GM12872 (cell line): ENCODE measurements around the gene RIPK1.

Experiments used
- TF ChIP-seq, protein P1 (sequence below): IDR thresholded peaks from 3 replicates; pipeline ENCODE4 v1.5.1; 2011; ENCODE audit warnings: low read depth, mild to moderate bottlenecking, low read length, moderate library complexity; ENCODE audit not compliant: insufficient read depth

RIPK1 gene

DNA sequence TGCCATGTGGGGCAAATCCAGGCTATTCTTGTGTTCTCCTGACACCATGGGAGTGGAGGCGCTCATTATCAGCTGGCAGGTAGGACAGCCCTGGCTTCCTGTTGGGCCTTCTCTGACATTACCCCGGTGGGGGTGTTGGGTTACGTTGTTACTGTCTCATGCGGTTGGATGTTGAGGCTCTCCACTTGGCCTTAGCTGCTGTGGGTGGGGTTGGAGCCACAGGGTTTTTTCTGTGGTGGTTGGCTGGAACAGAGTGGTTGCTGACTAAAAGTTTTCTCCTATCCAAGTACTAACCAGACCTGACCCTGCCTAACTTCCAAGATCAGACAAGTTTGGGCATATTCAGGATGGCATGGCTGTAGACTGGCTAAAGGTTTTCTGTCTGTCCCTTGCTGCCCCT is 20.2 kb downstream of the RIPK1 start:
- TF ChIP-seq, protein P1, sequence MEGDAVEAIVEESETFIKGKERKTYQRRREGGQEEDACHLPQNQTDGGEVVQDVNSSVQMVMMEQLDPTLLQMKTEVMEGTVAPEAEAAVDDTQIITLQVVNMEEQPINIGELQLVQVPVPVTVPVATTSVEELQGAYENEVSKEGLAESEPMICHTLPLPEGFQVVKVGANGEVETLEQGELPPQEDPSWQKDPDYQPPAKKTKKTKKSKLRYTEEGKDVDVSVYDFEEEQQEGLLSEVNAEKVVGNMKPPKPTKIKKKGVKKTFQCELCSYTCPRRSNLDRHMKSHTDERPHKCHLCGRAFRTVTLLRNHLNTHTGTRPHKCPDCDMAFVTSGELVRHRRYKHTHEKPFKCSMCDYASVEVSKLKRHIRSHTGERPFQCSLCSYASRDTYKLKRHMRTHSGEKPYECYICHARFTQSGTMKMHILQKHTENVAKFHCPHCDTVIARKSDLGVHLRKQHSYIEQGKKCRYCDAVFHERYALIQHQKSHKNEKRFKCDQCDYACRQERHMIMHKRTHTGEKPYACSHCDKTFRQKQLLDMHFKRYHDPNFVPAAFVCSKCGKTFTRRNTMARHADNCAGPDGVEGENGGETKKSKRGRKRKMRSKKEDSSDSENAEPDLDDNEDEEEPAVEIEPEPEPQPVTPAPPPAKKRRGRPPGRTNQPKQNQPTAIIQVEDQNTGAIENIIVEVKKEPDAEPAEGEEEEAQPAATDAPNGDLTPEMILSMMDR: no peak

DNA sequence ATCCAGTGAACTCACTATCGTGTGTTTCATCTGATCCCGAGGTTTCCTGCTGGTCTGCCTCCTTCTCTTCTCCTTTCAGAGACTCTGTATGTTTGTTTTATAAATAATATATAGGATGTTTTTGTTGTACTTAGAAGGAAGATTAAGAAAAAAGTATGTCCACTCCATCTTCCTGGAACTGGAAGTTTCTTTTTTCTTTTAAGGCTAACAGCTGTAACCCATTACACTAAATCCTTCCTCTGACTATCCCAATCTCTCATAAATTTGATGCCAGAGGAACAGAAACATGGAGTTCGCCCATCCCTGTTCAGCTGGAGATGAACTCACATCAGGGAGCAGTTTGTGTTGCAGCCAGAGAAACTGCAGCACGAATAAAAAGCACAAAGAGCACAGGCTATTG is 20.7 kb downstream of the RIPK1 start:
- TF ChIP-seq, protein P1: no peak

DNA sequence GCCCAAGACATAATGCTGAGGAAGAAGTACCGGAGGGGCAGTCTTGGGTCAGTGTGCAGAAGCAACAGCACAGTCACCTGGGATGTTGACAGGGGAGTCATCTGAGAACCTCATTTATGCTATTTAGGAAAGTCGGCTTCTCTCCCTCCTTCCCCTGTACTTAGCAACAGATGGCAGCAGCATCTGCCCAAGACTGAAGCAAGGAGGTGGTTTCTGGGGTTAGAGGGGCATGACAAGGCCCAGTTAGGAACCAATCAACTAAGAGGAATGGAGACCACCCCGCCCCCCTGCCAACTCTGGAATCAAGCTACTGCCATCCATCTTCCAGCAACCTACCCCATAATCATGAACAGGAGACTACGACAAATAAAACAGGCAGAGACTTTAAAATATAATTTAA is 21.7 kb downstream of the RIPK1 start:
- TF ChIP-seq, protein P1: no peak

DNA sequence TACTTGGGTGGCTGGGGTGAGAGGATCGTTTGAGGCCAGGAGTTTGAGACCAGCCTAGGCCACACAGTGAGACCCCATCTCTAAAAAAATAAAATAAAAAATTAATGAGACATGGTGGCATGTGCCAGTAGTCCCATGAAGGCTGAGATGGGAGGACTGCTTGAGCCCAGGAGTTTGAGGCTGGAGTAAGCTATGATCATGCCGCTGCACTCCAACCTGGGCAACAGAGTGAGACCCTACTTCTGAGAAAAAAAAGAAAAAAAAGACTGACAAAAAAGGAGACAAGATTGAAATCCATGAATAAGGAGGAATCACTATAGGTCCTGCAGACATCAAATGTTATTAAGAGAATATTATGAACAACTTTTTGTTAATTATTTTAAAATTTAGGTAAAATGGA is 26.5 kb downstream of the RIPK1 start:
- TF ChIP-seq, protein P1: no peak

DNA sequence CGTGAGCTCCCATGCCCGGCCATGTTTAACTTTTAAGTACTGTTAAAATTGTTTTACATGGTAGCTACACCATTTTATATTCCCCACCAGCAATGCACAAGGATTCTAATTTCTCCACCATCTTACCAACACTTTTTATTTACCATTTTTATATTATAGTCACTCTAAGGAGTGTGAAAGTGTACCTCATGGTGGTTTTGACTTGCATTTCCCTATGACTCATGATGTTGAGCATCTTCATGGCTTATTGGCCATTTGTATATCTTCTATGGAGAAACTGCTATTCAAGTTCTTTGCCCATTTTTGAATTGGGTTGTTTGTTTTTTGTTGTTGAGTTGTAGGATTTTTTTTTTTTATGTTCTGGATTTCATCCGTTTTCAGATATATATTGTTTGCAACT is 34.6 kb downstream of the RIPK1 start:
- TF ChIP-seq, protein P1: no peak

DNA sequence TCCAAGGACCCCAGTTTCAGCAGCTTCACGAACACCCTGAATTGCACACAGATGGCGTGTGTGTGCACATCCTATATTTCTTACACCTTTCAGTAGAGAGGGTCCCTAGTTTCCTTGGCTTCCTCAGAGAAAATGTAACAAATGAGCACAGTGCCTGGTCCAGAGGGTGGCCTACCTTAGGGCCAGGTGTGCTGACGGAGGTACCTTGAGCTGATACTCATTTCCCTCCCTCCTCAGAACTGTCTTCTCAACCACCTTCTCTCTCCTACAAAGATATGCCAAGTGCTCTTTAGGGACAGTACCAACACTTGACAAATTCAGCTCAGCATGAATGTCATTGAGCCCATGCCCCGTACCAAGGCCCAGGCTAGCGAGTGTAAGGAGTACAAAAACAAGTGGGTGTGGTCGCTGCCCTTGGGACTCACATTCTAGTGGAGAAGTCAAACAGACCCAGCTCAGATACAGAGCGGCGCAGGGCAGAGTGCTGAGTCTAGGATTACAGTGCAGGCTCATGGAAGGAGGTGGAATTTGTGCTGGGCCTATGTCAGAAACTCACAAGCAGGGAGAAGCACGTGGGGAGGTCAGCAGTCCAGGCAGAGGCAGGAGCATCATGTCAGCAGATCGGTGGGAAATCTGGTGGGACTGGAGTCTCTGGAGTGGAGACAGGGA is 40.6 kb downstream of the RIPK1 start:
- TF ChIP-seq, protein P1: no peak

DNA sequence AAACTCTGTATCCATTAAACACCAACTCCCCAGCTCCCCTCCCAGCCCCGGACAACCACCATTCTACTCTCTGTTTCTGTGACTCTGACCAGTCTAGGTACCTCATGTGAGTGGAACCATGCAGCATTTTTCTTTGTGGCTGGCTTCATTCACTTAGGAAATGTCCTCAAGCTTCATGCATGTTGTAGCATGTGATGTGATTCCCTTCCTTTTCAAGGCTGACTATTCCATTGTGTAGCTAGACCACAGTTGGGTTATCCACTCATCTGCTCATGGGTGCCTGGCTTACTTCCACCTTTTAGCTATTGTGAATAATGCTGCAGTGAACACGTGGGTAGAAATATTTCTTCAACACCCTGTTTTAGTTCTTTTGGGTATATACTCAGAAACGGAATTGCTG is 41.5 kb downstream of the RIPK1 start:
- TF ChIP-seq, protein P1: no peak

DNA sequence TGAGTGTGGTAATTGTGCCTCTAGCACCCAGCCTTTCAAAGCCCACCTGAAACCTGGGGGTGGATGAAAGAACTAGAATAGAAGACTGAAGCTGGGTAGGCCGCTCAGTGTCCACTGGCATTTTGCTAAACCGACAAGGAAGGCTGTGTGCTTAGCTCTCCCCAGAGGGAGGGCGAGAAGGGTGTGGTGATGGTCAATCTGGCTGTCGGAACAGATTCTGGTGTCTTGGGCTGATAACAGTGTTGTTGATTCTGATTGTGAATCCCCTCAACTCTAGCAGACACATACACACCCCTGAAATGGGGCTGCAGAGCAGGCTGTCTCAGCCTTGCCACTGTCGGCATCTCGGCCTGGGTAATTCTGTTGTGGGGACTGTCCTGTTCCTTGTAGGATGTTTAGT is 46.1 kb downstream of the RIPK1 start:
- TF ChIP-seq, protein P1: no peak
